GM13977 (cell line): ENCODE data around the gene DGAT2.
A peak's percentile ranks its signal among the peaks of the same experiment; 100 is the strongest.

ENCODE experiments used
- DNase-seq: peaks from one replicate; pipeline ENCODE4 v3.0.0; 2012; ENCODE audit warnings: low spot score
- in situ Hi-C: fragments of 300-500 bp; cut with MboI; formaldehyde crosslinking; loops from one replicate; pipeline ENCODE4 v1.12.0; 2022; ENCODE audit warnings: low sequenced_read_pairs, low pct_unique_long_range_greater_than_20kb, mixed read lengths, inconsistent platforms; ENCODE audit not compliant: unreplicated experiment
- TF ChIP-seq, protein P1 (sequence below): IDR thresholded peaks from 2 replicates; pipeline ENCODE4 v1.5.1; 2012; ENCODE audit warnings: mild to moderate bottlenecking, control low read depth; ENCODE audit not compliant: insufficient read depth; ENCODE audit errors: extremely low read depth, missing control alignments

DGAT2 gene, protein sequence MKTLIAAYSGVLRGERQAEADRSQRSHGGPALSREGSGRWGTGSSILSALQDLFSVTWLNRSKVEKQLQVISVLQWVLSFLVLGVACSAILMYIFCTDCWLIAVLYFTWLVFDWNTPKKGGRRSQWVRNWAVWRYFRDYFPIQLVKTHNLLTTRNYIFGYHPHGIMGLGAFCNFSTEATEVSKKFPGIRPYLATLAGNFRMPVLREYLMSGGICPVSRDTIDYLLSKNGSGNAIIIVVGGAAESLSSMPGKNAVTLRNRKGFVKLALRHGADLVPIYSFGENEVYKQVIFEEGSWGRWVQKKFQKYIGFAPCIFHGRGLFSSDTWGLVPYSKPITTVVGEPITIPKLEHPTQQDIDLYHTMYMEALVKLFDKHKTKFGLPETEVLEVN

DNA sequence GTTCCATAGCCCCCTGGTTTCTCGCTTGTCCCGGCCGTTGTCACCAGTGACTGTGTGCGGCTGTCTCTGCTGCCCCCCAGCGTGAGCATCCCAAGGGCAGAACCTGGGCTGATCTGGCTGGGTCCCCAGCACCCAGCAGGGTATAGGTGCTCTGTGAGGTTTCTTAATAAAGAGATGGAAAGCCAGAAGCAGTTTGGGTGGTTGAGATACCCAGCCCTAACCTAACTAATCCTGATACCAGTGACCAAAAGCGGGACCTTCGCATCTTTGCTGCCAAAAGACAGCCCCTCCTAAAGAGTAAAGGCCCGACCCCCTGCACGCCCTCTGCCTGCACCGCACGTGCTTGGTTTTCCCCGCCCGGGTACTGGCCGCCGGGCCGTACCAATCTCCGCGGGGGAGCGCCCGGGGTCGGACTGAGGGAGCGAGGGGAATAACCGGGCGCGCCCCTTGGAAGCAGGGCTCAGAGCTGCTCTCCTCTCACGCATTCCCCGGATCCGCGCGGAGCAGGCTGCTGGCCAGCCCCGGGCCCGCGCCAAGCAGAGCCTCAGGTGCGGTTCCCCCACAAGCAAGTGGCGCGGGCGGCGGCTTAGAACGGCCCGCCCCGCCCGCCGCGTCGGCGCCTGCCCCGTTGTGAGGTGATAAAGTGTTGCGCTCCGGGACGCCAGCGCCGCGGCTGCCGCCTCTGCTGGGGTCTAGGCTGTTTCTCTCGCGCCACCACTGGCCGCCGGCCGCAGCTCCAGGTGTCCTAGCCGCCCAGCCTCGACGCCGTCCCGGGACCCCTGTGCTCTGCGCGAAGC lies at the start of gene DGAT2:
Gene DGAT2, plus strand, starts transcription at position 667 of the 797 bp plus-strand sequence. CDS start 214 bp downstream, outside the sequence.
- in situ Hi-C loops = no loop called here
- TF ChIP-seq, protein P1, sequence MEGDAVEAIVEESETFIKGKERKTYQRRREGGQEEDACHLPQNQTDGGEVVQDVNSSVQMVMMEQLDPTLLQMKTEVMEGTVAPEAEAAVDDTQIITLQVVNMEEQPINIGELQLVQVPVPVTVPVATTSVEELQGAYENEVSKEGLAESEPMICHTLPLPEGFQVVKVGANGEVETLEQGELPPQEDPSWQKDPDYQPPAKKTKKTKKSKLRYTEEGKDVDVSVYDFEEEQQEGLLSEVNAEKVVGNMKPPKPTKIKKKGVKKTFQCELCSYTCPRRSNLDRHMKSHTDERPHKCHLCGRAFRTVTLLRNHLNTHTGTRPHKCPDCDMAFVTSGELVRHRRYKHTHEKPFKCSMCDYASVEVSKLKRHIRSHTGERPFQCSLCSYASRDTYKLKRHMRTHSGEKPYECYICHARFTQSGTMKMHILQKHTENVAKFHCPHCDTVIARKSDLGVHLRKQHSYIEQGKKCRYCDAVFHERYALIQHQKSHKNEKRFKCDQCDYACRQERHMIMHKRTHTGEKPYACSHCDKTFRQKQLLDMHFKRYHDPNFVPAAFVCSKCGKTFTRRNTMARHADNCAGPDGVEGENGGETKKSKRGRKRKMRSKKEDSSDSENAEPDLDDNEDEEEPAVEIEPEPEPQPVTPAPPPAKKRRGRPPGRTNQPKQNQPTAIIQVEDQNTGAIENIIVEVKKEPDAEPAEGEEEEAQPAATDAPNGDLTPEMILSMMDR = peak; percentile 36
- DNase-seq = peak; percentile 94

DNA sequence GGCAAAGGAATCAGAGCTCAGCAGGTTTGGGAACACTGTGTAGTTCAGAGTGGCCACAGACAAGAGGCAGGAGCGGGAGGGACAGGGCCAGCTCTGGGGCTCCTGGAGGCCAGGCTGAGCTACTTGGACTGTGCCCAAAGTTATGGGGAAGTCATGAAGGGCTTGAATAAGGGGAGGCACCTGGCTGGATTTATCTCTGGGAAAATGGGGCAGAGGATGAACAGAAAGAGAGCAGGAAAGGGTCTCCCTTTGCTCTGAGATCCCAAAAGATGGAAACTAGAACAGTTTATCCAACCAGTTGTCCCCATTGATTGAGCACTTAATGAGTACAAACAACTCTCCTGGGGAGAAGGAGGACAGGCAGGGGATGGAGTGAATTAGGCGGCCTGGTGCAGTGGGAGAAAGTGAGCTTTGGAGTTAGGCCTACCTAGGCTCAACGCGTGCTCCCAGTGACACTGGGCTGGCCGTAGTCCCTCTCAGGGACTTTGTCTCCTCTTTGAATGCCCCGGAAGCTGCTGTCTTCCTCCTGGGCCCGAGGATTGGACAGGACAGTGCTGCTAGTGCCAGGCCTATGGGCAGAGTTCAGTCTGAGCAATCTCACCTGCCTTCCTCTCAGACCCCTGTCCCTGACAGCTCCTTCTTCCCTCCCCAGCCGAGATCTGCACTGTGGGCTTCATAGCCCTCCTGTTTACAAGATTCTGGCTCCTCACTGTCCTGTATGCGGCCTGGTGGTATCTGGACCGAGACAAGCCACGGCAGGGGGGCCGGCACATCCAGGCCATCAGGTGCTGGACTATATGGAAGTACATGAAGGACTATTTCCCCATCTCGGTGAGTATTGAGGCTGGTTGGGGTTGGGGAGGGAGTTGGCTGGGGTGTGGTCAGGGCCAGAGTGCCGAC lies 49.0 kb upstream of the DGAT2 start:
- in situ Hi-C loops = loop anchor here (25.0 kb wide), 2 partner anchors 418 to 593 kb away; no protein-coding TSS in a partner anchor
- TF ChIP-seq, protein P1 = no peak

DNA sequence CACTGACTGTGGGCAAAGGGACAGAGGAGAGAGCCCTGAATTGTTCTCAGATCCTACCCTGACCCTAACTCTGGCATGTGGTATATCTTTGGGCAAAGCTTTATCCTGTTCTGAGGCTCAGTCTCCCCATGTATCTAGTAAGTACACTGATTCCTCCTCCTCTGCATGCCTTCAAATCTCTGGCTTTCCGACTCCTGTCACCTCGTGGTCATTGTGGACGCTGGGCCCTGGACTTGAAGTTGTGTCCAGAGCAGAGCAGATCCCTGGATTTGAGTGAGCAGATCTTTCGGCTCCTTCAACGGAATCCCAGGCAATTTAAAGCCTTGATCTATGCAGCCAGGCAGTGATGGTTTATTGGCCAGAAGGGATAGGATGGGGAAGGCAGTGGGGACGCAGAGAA lies 47.9 kb upstream of the DGAT2 start:
- TF ChIP-seq, protein P1 = no peak
- in situ Hi-C loops = loop anchor here (25.0 kb wide), 2 partner anchors 417 to 592 kb away; no protein-coding TSS in a partner anchor
- no peak for DNase-seq

More for the DNA sequence above, 49.0 kb upstream of the DGAT2 start:
- no peak for DNase-seq

DNA sequence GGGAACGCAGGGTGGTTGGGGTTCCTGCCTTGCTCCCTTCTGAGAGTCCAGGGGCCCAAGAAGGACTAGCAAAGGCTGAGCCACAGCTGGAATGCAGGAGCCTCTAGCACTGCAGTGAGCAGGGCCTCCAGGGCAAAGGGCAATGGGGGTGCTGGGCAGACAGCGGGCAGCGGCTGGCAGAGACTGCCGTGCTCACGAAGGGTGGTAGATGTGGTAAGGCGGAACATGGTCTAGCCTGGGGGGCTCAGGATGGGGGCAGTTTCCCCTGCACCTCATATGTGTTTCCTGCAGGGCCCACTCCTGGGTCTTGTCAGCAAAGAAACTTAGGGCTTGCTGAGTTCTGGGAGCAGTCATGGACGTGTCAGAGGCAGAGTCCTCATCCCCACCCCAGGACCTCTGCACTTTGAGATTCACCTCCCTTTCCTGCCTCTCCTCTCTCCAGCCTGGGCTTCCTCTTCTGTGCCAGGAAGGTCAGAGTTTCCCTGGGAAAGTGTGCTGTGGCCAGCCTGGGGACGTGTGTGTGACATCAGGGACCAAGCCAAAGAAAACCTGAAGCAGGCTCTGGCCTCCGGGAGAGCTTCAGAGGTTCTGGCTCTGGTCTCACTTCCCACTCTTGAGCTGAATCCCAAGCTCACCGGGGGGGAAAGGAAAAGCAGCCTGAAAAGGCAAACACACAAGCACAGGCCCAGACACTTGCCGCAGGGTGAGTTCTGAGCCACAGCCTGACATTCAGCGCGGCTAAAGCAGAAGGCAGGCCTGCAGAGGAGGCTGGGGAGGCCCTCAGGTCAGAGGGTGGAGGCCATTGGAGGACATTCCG lies 46.5 kb upstream of the DGAT2 start:
- in situ Hi-C loops = loop anchor here (25.0 kb wide), 2 partner anchors 415 to 590 kb away; no protein-coding TSS in a partner anchor
- no peak for DNase-seq
- TF ChIP-seq, protein P1 = no peak

DNA sequence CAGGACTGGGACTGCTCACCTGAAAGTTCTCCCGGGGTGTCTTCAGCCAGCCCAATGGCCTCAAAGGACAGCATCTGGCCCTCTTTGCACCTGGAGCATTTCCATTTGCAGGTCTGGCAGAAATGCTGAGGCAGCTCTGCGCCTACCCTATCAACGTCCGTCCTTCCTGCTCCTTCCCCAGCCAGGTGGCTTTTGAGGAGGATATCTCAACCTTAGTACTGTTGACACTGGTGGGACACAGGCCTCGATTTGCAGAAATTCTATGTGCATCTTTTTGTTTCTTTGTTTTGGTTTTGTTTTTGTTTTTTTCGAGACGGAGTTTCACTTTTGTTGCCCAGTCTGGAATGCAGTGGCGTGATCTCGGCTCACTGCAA lies 45.9 kb upstream of the DGAT2 start:
- TF ChIP-seq, protein P1 = no peak
- DNase-seq = no peak
- in situ Hi-C loops = loop anchor here (25.0 kb wide), 2 partner anchors 415 to 590 kb away; no protein-coding TSS in a partner anchor
